ENCODE results near the gene CCDC51. TPM values are rescaled to one million over a fixed set of nuclear protein-coding genes. Genes with fewer than 3 reads are reported as not detected.

CCDC51 gene
- total RNA-seq, 2 experiments from 2014 or later = 16.3 to 16.5 TPM

DNA sequence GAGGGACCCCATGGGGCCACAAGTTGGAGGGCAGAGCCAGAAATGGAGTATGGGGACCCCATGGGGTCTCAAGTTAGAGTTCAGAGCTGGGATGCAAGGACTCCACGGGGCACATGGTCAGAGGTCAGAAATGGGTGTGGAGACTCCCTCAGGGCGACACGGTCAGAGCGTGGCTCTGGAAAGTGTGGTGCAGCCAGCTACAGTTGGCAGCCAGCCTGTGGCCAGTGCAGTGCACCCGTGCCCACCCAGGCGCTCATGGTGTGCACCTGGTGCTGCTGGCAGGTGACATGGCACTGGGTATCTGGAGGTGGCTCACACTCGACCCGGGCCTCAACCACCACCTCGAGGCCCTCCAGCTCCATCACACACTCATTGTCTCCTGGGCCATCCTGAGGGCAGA, 21.3 kb downstream of the CCDC51 start:
- H3K4me1 Mint-ChIP-seq (ENCODE audit: low read depth) = peaks cover 4% of the 10 kb centered on the region
- ChIA-PET CTCF (interaction anchor here (1.5 to 2.3 kb wide), 2 partner anchors 17 to 18 kb away, joined by 5 to 14 read pairs; no protein-coding TSS in a partner anchor), POLR2A (no interaction called here)
- H3K4me3 Mint-ChIP-seq = no peak overlapping the region
- H3K36me3 Mint-ChIP-seq (ENCODE audit: low read depth) = no peaks in the 10 kb centered on the region
- H3K27me3 Mint-ChIP-seq (ENCODE audit: low read depth) = no peaks in the 10 kb centered on the region
- DNase-seq (no peak), ATAC-seq (no peak)
- no peaks in the 10 kb centered on the region for H3K9me3 Mint-ChIP-seq (ENCODE audit: insufficient read depth)
- H3K27ac Mint-ChIP-seq = no peak overlapping the region

DNA sequence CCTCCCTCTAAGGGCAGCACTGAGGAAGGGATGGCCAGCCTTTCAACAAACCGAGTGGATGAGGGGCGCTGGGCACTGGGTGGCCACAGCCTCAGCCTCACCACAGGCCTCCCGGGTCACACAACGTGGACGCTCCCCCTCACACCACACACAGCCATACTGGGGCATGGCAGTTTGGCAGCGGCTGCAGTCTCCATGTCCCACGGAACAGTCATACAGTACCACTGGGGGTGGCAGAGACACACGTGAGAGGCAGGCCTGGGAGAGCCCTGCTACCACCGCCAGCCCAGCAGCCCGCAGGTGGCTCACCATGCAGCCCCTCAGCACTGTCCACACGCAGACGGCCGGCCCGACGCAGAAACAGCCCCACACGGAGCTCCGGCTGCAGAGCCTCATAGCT, 21.8 kb downstream of the CCDC51 start:
- DNase-seq (no peak), ATAC-seq (no peak)
- POLR2A ChIA-PET = no interaction called here
- H3K36me3 Mint-ChIP-seq (ENCODE audit: low read depth) = no peaks in the 10 kb centered on the region
- no peaks in the 10 kb centered on the region for H3K9me3 Mint-ChIP-seq (ENCODE audit: insufficient read depth)
- CTCF ChIA-PET = interaction anchor here (1.5 to 2.3 kb wide), 2 partner anchors 17 to 18 kb away, joined by 5 to 14 read pairs; no protein-coding TSS in a partner anchor
- peaks cover 4% of the 10 kb centered on the region for H3K4me1 Mint-ChIP-seq (ENCODE audit: low read depth)
- H3K4me3 Mint-ChIP-seq = no peak overlapping the region
- H3K27me3 Mint-ChIP-seq (ENCODE audit: low read depth) = no peaks in the 10 kb centered on the region
- H3K27ac Mint-ChIP-seq = no peak overlapping the region

- Mint-ChIP-seq H3K9me3 (ENCODE audit: insufficient read depth) (no peaks in the 10 kb centered on the region), H3K27ac (no peak overlapping the region), H3K4me3 (no peak overlapping the region), H3K27me3 (ENCODE audit: low read depth) (no peaks in the 10 kb centered on the region), H3K4me1 (ENCODE audit: low read depth) (peaks cover 4% of the 10 kb centered on the region), H3K36me3 (ENCODE audit: low read depth) (no peaks in the 10 kb centered on the region)
- ChIA-PET POLR2A (interaction anchor here (1.1 kb wide), 1 partner anchor 10 kb away, joined by 5 read pairs; no protein-coding TSS in a partner anchor), CTCF (interaction anchor here (0.6 to 7.3 kb wide), 2 partner anchors 17 to 18 kb away, joined by 3 to 47 read pairs; no protein-coding TSS in a partner anchor)
- ATAC-seq (no peak), DNase-seq (no peak)
Measured at GRCh38 chr3:48417529-48418108, 22.3 kb downstream of the CCDC51 start.

GRCh38 chr3:48416546-48416945, 23.4 kb downstream of the CCDC51 start:
- POLR2A ChIA-PET = interaction anchor here (1.1 kb wide), 1 partner anchor 9 kb away, joined by 5 read pairs; no protein-coding TSS in a partner anchor
- no peak overlapping the region for H3K27ac Mint-ChIP-seq
- CTCF ChIA-PET = interaction anchor here (1.4 to 7.3 kb wide), 3 partner anchors 16 to 20 kb away, joined by 4 to 47 read pairs (median 6); no protein-coding TSS in a partner anchor
- no peaks in the 10 kb centered on the region for H3K4me1 Mint-ChIP-seq (ENCODE audit: low read depth)
- no peaks in the 10 kb centered on the region for H3K36me3 Mint-ChIP-seq (ENCODE audit: low read depth)
- H3K9me3 Mint-ChIP-seq (ENCODE audit: insufficient read depth) = no peaks in the 10 kb centered on the region
- H3K4me3 Mint-ChIP-seq = no peak overlapping the region
- H3K27me3 Mint-ChIP-seq (ENCODE audit: low read depth) = no peaks in the 10 kb centered on the region
- DNase-seq (no peak), ATAC-seq (no peak)

DNA sequence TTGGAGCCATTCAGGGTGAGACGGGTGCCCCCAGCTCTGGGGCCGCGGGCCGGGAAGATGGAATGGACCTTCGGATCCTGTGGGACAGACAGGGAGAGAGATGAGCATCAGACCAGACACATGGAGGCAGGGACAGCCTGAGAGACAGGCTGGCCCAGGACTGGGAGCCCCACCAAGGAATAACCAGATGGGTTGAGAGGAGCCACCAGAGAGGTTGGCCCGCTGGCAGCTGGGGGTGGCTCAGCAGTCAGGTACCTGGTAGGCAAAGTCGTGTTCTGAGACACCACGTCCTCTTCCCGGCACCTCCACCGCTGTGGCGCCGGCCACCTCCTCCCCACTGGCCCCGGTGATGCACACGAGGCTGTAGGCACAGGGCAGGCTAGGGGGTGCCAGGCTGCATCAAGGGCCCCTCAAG, 23.8 kb downstream of the CCDC51 start:
- no peaks in the 10 kb centered on the region for H3K36me3 Mint-ChIP-seq (ENCODE audit: low read depth)
- no peak overlapping the region for H3K27ac Mint-ChIP-seq
- H3K27me3 Mint-ChIP-seq (ENCODE audit: low read depth) = no peaks in the 10 kb centered on the region
- H3K9me3 Mint-ChIP-seq (ENCODE audit: insufficient read depth) = no peaks in the 10 kb centered on the region
- DNase-seq = no peak
- H3K4me1 Mint-ChIP-seq (ENCODE audit: low read depth) = no peaks in the 10 kb centered on the region
- no peak for ATAC-seq
- no peak overlapping the region for H3K4me3 Mint-ChIP-seq
- POLR2A ChIA-PET = no interaction called here
- CTCF ChIA-PET = interaction anchor here (1.4 to 7.3 kb wide), 3 partner anchors 16 to 20 kb away, joined by 4 to 47 read pairs (median 6); no protein-coding TSS in a partner anchor

- ATAC-seq = no peak
- no peak overlapping the region for H3K4me3 Mint-ChIP-seq
- ChIA-PET CTCF (interaction anchor here (1.4 to 7.3 kb wide), 3 partner anchors 17 to 21 kb away, joined by 4 to 47 read pairs (median 6); no protein-coding TSS in a partner anchor), POLR2A (no interaction called here)
- DNase-seq = no peak
- no peaks in the 10 kb centered on the region for H3K9me3 Mint-ChIP-seq (ENCODE audit: insufficient read depth)
- no peaks in the 10 kb centered on the region for H3K27me3 Mint-ChIP-seq (ENCODE audit: low read depth)
- no peaks in the 10 kb centered on the region for H3K4me1 Mint-ChIP-seq (ENCODE audit: low read depth)
- H3K27ac Mint-ChIP-seq = no peak overlapping the region
- H3K36me3 Mint-ChIP-seq (ENCODE audit: low read depth) = no peaks in the 10 kb centered on the region
Measured at GRCh38 chr3:48415251-48415953, 24.5 kb downstream of the CCDC51 start.

DNA sequence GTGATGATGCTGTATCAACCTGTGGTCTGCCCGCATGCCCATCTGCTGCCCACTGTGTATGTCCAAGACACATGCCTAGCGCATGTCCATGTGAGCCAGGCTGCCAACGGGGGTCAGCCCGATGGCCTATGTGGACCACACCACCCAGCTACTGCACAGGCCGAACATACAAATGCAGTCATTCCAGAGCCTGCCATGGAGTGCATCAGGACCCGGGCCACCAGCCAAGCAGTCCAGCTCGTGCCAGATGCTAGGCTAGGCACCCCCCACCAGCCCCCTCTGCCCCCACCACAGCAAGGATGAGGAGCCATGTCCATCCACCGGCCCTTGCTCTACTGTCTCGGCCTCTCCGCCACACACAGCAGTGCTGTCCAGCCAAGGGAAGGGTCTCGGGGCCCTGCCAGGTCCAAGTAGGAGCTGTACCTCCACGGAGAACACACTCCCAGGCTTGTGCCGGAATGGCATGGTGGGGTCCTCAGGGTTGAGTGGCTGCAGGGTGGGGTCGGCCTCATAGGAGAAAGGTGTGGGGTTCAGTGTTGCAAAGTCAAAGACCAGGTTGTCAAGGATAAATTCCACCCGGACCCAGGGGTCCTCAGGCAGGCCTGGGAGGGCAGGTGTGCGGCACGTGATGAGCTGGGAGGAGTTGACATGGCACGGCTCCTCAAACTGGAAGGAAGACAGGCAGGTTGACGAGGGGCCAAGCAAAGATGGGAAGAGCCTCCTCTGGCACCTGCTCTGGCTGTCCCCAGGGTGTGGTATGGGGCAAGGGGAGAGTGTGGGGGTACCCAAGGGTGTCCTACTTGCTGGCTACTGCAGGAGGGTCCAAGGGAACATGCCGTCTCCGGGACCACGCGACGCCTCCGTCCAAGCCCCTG, 25.3 kb downstream of the CCDC51 start:
- CTCF ChIA-PET = interaction anchor here (1.9 to 7.3 kb wide), 2 partner anchors 19 to 21 kb away, joined by 6 to 47 read pairs; no protein-coding TSS in a partner anchor
- Mint-ChIP-seq H3K9me3 (ENCODE audit: insufficient read depth) (no peaks in the 10 kb centered on the region), H3K27me3 (ENCODE audit: low read depth) (no peaks in the 10 kb centered on the region), H3K27ac (no peak overlapping the region), H3K36me3 (ENCODE audit: low read depth) (no peaks in the 10 kb centered on the region), H3K4me1 (ENCODE audit: low read depth) (no peaks in the 10 kb centered on the region), H3K4me3 (no peak overlapping the region)
- POLR2A ChIA-PET = interaction anchor here (0.9 kb wide), 1 partner anchor 25 kb away, joined by 3 read pairs; the partner anchor contains the start of gene CCDC51
- no peak for DNase-seq
- no peak for ATAC-seq

GRCh38 chr3:48413611-48414010, 26.3 kb downstream of the CCDC51 start:
- no peak overlapping the region for H3K27ac Mint-ChIP-seq

GRCh38 chr3:48413086-48413485, 26.8 kb downstream of the CCDC51 start:
- H3K27me3 Mint-ChIP-seq (ENCODE audit: low read depth) = no peaks in the 10 kb centered on the region
- no peaks in the 10 kb centered on the region for H3K4me1 Mint-ChIP-seq (ENCODE audit: low read depth)
- H3K9me3 Mint-ChIP-seq (ENCODE audit: insufficient read depth) = no peaks in the 10 kb centered on the region
- DNase-seq (no peak), ATAC-seq (no peak)
- H3K27ac Mint-ChIP-seq = no peak overlapping the region
- ChIA-PET CTCF (interaction anchor here (1.2 to 7.3 kb wide), 2 partner anchors 12 to 23 kb away, joined by 3 to 47 read pairs; no protein-coding TSS in a partner anchor), POLR2A (no interaction called here)
- no peak overlapping the region for H3K4me3 Mint-ChIP-seq
- no peaks in the 10 kb centered on the region for H3K36me3 Mint-ChIP-seq (ENCODE audit: low read depth)

More at GRCh38 chr3:48413611-48414010, 26.3 kb downstream of the CCDC51 start:
- DNase-seq (no peak), ATAC-seq (no peak)
- H3K27me3 Mint-ChIP-seq (ENCODE audit: low read depth) = no peaks in the 10 kb centered on the region
- H3K4me1 Mint-ChIP-seq (ENCODE audit: low read depth) = no peaks in the 10 kb centered on the region
- POLR2A ChIA-PET = no interaction called here
- no peaks in the 10 kb centered on the region for H3K9me3 Mint-ChIP-seq (ENCODE audit: insufficient read depth)
- CTCF ChIA-PET = interaction anchor here (1.2 to 7.3 kb wide), 2 partner anchors 13 to 22 kb away, joined by 3 to 47 read pairs; no protein-coding TSS in a partner anchor
- no peak overlapping the region for H3K4me3 Mint-ChIP-seq
- H3K36me3 Mint-ChIP-seq (ENCODE audit: low read depth) = no peaks in the 10 kb centered on the region

- POLR2A ChIA-PET = no interaction called here
- CTCF ChIA-PET = interaction anchor here (2.1 to 7.3 kb wide), 2 partner anchors 12 to 24 kb away, joined by 10 to 47 read pairs; no protein-coding TSS in a partner anchor
- no peaks in the 10 kb centered on the region for H3K27me3 Mint-ChIP-seq (ENCODE audit: low read depth)
- H3K4me3 Mint-ChIP-seq = no peak overlapping the region
- H3K4me1 Mint-ChIP-seq (ENCODE audit: low read depth) = no peaks in the 10 kb centered on the region
- DNase-seq (no peak), ATAC-seq (no peak)
- H3K36me3 Mint-ChIP-seq (ENCODE audit: low read depth) = no peaks in the 10 kb centered on the region
- no peaks in the 10 kb centered on the region for H3K9me3 Mint-ChIP-seq (ENCODE audit: insufficient read depth)
- H3K27ac Mint-ChIP-seq = no peak overlapping the region
Measured at GRCh38 chr3:48412375-48413001, 27.4 kb downstream of the CCDC51 start.

Measured in activated CD8-positive, alpha-beta T cell treated with anti-CD3 and anti-CD28 coated beads, Interleukin-2, amount 10 ng/mL, durations not matched to agents 7 days and 5 days (primary cell).